SU-DHL-6 (cell line): ENCODE measurements around the gene EML4.

ENCODE experiments used
- H2AFZ ChIP-seq: fragments of 200-600 bp; sonication (generic); 2 replicates; pipeline ENCODE4 v1.6.1; 2014; ENCODE audit warnings: low read depth, mild to moderate bottlenecking, moderate library complexity, mixed read lengths, antibody characterized with exemption, low read length; ENCODE audit not compliant: severe bottlenecking
- H3F3A ChIP-seq: fragments of 200-600 bp; shearing (Covaris generic); 2 replicates; pipeline ENCODE4 v1.6.0; 2016; ENCODE audit warnings: antibody characterized with exemption, mild to moderate bottlenecking; ENCODE audit not compliant: insufficient read depth
- H3K27ac ChIP-seq: fragments of 200-600 bp; sonication (generic); 2 replicates; pipeline ENCODE4 v1.5.1; 2016; ENCODE audit warnings: low read depth, mild to moderate bottlenecking, low read length, moderate library complexity, mixed read lengths
- H3K27me3 ChIP-seq: fragments of 200-600 bp; sonication (generic), shearing (Covaris generic); 2 replicates; pipeline ENCODE4 v1.6.0; 2014; ENCODE audit warnings: mild to moderate bottlenecking, low read length
- H3K36me3 ChIP-seq: fragments of 200-600 bp; sonication (generic); 2 replicates; pipeline ENCODE4 v1.6.1; 2014; ENCODE audit warnings: mild to moderate bottlenecking, low read length, mixed read lengths
- H3K4me2 ChIP-seq: fragments of 300-600, 200-600 bp; shearing (Covaris generic), sonication (generic); 2 replicates; pipeline ENCODE4 v1.6.0; 2014; ENCODE audit warnings: low read length, low read depth, mild to moderate bottlenecking; ENCODE audit not compliant: poor library complexity, severe bottlenecking
- H3K4me3 ChIP-seq: fragments of 200-600 bp; sonication (generic); 2 replicates; pipeline ENCODE4 v1.5.1; 2014; ENCODE audit warnings: antibody characterized with exemption, low read length, mild to moderate bottlenecking, mixed read lengths; ENCODE audit not compliant: insufficient read depth, poor library complexity, severe bottlenecking
- H3K79me2 ChIP-seq: fragments of 200-600 bp; sonication (generic); 2 replicates; pipeline ENCODE4 v1.6.1; 2014; ENCODE audit warnings: mild to moderate bottlenecking, low read length, moderate library complexity; ENCODE audit not compliant: insufficient read depth
- H3K9ac ChIP-seq: fragments of 200-600 bp; sonication (generic); 2 replicates; pipeline ENCODE4 v1.7.0; 2014; ENCODE audit warnings: mild to moderate bottlenecking, low read length
- H3K9me2 ChIP-seq: fragments of 200-600 bp; sonication (generic); replicated peaks from 2 replicates; pipeline ENCODE4 v1.6.1; 2014; ENCODE audit warnings: low read length; ENCODE audit not compliant: insufficient read depth
- H3K9me3 ChIP-seq: fragments of 200-600 bp; sonication (generic); 2 replicates; pipeline ENCODE4 v1.6.1; 2014; ENCODE audit warnings: low read length, mixed read lengths; ENCODE audit not compliant: insufficient read depth
- H4K20me1 ChIP-seq: fragments of 200-600 bp; sonication (generic); 2 replicates; pipeline ENCODE4 v1.6.1; 2014; ENCODE audit warnings: low read depth, mild to moderate bottlenecking, antibody characterized with exemption, low read length, moderate library complexity, mixed read lengths
- EZH2phosphoT487 ChIP-seq: fragments of 200-600 bp; sonication (generic), shearing (Covaris generic); conservative IDR thresholded peaks from 2 replicates; pipeline ENCODE4 v1.6.1; 2018; ENCODE audit warnings: mild to moderate bottlenecking, antibody characterized with exemption, low read length, moderate library complexity, mixed read lengths
- TF ChIP-seq, protein P1 (sequence below): fragments of 200-600 bp; sonication (generic); IDR thresholded peaks from one replicate; pipeline ENCODE4 v1.5.1; 2017; ENCODE audit warnings: antibody characterized with exemption, mild to moderate bottlenecking, low read length, moderate library complexity; ENCODE audit not compliant: insufficient read depth, poor library complexity, severe bottlenecking

EML4 gene

DNA sequence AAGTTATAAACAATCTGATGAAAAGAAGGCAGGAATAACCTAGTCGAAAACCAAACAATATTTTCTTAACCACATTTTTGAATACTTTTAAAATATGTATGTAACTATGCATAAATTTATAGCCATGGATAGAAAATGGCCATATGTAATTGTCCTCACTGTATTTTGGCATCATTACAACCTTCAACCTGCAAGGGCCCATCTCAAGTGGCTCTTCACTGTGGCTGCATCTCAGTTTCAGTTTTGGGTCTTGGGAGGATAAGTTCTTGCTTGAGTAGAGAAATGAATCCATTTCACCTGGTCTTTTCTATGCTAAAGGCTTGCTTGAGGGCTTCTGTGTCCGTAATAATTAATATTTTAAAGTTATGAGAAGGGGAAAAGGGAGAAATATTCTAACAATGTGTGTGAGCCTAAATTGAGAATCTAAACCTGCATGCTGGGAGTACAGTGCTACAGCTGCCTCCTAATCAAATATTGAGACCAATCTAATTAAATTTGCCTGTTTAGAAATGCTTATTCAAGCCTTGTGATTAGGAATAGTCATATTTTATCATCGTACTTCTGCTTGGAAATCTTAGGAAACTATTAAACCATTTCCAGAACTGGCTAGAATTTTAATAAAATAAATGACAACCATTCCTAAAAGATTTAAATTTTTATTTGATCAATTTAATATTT is 92.5 kb downstream of the EML4 start:
- H3K79me2 ChIP-seq: no peaks in the 10 kb centered on the region
- no peak overlapping the region for H3K4me2 ChIP-seq
- no peaks in the 10 kb centered on the region for H3K27me3 ChIP-seq
- H3K36me3 ChIP-seq: no peaks in the 10 kb centered on the region; the same call in 1 of the 2 replicates
- no peak overlapping the region for H3K9ac ChIP-seq
- no peak overlapping the region for H3K4me3 ChIP-seq
- H2AFZ ChIP-seq: no peak overlapping the region
- H4K20me1 ChIP-seq: no peaks in the 10 kb centered on the region
- no peaks in the 10 kb centered on the region for H3K9me3 ChIP-seq
- TF ChIP-seq, protein P1, sequence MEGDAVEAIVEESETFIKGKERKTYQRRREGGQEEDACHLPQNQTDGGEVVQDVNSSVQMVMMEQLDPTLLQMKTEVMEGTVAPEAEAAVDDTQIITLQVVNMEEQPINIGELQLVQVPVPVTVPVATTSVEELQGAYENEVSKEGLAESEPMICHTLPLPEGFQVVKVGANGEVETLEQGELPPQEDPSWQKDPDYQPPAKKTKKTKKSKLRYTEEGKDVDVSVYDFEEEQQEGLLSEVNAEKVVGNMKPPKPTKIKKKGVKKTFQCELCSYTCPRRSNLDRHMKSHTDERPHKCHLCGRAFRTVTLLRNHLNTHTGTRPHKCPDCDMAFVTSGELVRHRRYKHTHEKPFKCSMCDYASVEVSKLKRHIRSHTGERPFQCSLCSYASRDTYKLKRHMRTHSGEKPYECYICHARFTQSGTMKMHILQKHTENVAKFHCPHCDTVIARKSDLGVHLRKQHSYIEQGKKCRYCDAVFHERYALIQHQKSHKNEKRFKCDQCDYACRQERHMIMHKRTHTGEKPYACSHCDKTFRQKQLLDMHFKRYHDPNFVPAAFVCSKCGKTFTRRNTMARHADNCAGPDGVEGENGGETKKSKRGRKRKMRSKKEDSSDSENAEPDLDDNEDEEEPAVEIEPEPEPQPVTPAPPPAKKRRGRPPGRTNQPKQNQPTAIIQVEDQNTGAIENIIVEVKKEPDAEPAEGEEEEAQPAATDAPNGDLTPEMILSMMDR: no peak
- TF ChIP-seq EZH2phosphoT487: no peak
- no peaks in the 10 kb centered on the region for H3F3A ChIP-seq
- no peak overlapping the region for H3K27ac ChIP-seq
- H3K9me2 ChIP-seq: no peaks in the 10 kb centered on the region

- H3K9me3 ChIP-seq: no peaks in the 10 kb centered on the region
- no peak overlapping the region for H3K9ac ChIP-seq
- H3K27me3 ChIP-seq: no peaks in the 10 kb centered on the region
- no peaks in the 10 kb centered on the region for H3K79me2 ChIP-seq
- H3K4me3 ChIP-seq: no peak overlapping the region
- no peak overlapping the region for H2AFZ ChIP-seq
- H3F3A ChIP-seq: no peaks in the 10 kb centered on the region
- no peaks in the 10 kb centered on the region; the same call in 1 of the 2 replicates for H3K36me3 ChIP-seq
- no peak for TF ChIP-seq EZH2phosphoT487
- TF ChIP-seq, protein P1: no peak
- H3K4me2 ChIP-seq: no peak overlapping the region
- H3K9me2 ChIP-seq: no peaks in the 10 kb centered on the region
- H3K27ac ChIP-seq: no peak overlapping the region
- no peaks in the 10 kb centered on the region for H4K20me1 ChIP-seq
Observed at GRCh38 chr2:42266236-42266635, 97.1 kb downstream of the EML4 start.

DNA sequence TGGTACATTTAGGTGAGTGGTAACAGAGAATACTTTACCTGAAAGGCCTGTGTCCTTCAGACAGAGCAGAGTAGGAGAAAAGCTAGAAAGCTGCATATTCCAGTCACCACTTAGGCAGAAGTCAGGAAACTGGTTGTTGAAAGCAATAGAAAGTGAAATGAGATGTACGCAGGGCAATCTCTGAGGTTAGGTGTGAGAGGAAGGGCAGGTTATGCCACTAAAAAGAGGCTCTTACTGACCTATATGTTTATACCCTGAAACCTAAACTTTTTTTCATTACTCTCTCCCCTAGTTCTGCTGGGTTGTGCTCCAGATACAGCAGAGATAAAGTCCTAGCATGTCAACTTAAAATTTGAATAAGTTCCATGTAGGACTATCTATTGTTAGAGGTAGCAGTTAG is 98.4 kb downstream of the EML4 start:
- Histone ChIP-seq H3K36me3 (no peaks in the 10 kb centered on the region; the same call in 1 of the 2 replicates), H3K79me2 (no peaks in the 10 kb centered on the region), H3K27ac (no peak overlapping the region), H3K9ac (no peak overlapping the region), H4K20me1 (no peaks in the 10 kb centered on the region), H3K9me2 (no peaks in the 10 kb centered on the region), H2AFZ (no peak overlapping the region), H3K27me3 (no peaks in the 10 kb centered on the region), H3F3A (no peaks in the 10 kb centered on the region), H3K4me2 (no peak overlapping the region), H3K9me3 (no peaks in the 10 kb centered on the region), H3K4me3 (no peak overlapping the region)
- TF ChIP-seq, protein P1: no peak
- no peak for TF ChIP-seq EZH2phosphoT487
